ENCODE results near the gene ERBB4. TPM values are rescaled to one million over a fixed set of nuclear protein-coding genes. Genes with fewer than 3 reads are reported as not detected.

The ERBB4 gene
- total RNA-seq, 4 donors from 2014 or later: 0.59 to 1.5 (median 0.83) TPM

GRCh38 chr2:211939177-211939576, 599.4 kb downstream of the ERBB4 start:
- TF ChIP-seq POLR2A (IDR thresholded peaks at IDR 0.05): no peak
- TF ChIP-seq, protein P1, sequence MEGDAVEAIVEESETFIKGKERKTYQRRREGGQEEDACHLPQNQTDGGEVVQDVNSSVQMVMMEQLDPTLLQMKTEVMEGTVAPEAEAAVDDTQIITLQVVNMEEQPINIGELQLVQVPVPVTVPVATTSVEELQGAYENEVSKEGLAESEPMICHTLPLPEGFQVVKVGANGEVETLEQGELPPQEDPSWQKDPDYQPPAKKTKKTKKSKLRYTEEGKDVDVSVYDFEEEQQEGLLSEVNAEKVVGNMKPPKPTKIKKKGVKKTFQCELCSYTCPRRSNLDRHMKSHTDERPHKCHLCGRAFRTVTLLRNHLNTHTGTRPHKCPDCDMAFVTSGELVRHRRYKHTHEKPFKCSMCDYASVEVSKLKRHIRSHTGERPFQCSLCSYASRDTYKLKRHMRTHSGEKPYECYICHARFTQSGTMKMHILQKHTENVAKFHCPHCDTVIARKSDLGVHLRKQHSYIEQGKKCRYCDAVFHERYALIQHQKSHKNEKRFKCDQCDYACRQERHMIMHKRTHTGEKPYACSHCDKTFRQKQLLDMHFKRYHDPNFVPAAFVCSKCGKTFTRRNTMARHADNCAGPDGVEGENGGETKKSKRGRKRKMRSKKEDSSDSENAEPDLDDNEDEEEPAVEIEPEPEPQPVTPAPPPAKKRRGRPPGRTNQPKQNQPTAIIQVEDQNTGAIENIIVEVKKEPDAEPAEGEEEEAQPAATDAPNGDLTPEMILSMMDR (IDR thresholded peaks at IDR 0.05): no peak
- WGBS, 2 donors: 76 to 83% methylated on average over 2 of the region's 2 CpGs
- intact Hi-C loops (cut with DNase I; ENCODE audit: low total_unique reads): no loop called here
- H3K4me3 ChIP-seq (ENCODE audit: low read depth, poor library complexity, severe bottlenecking): no peak overlapping the region
- no peak for DNase-seq (ENCODE audit: low spot score in 2 of 2)

- no peak for DNase-seq (ENCODE audit: low spot score in 2 of 2)
- WGBS, 2 donors: 82 to 85% methylated on average over 1 of the region's 1 CpG
- TF ChIP-seq, protein P1 (IDR thresholded peaks at IDR 0.05): no peak
- TF ChIP-seq POLR2A (IDR thresholded peaks at IDR 0.05): no peak
- H3K4me3 ChIP-seq (ENCODE audit: low read depth, poor library complexity, severe bottlenecking): no peak overlapping the region
- intact Hi-C loops (cut with DNase I; ENCODE audit: low total_unique reads): no loop called here
Observed at GRCh38 chr2:211934811-211935210, 603.8 kb downstream of the ERBB4 start.

GRCh38 chr2:211931314-211931713, 607.3 kb downstream of the ERBB4 start:
- no peak for DNase-seq (ENCODE audit: low spot score in 2 of 2)
- intact Hi-C loops (cut with DNase I; ENCODE audit: low total_unique reads): no loop called here
- WGBS, 2 donors: 13 to 32% methylated on average over 3 of the region's 3 CpGs
- TF ChIP-seq POLR2A (IDR thresholded peaks at IDR 0.05): no peak
- TF ChIP-seq, protein P1 (IDR thresholded peaks at IDR 0.05): no peak
- no peak overlapping the region for H3K4me3 ChIP-seq (ENCODE audit: low read depth, poor library complexity, severe bottlenecking)

DNA sequence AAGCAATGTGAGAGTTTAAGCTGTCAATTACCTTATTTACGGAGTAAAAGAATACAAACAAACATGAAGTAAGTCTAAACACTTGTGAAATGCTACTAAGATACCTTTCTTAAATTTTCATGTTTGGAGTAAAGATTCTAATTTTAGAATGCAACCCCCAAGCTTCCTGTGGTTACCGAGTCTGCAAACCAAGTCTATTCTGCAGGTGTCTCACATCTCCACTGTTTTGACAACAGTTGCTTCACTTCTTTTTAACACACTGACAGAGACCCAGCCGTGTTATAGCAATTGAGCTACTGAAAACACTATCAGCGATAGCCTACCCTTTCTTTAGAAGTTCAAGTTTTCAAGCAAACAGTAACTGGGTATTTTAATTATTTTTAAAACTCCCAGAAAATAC, 608.3 kb downstream of the ERBB4 start:
- no peak overlapping the region for H3K4me3 ChIP-seq (ENCODE audit: low read depth, poor library complexity, severe bottlenecking)
- DNase-seq (ENCODE audit: low spot score in 2 of 2): no peak
- TF ChIP-seq POLR2A (IDR thresholded peaks at IDR 0.05): no peak
- TF ChIP-seq, protein P1 (IDR thresholded peaks at IDR 0.05): no peak
- WGBS, 2 donors: 46 to 53% methylated on average over 4 of the region's 4 CpGs
- intact Hi-C loops (cut with DNase I; ENCODE audit: low total_unique reads): no loop called here

DNA sequence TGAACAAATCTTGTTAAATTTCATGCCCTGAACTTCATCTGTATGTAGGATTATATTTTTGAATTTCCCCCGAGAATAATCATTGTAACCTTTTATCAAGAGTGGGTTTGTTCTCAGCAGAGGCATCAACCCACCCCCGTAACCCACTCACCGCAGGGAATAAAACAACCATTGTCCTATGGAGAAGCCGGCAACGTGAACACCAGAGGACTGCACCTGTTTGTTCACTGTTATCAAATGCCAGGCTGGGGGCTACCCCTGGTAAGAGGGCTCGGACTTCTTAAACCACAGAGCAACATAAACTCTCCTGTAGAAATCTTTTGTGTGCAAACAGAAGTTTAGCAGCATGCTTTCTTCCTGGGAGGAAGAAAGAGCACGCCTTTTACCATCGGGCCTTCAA, 610.4 kb downstream of the ERBB4 start:
- whole genome bisulfite sequencing, 2 donors: 72 to 82% methylated on average over 8 of the region's 8 CpGs
- DNase-seq (ENCODE audit: low spot score in 2 of 2): no peak

GRCh38 chr2:211923019-211923418, 615.6 kb downstream of the ERBB4 start:
- no peak overlapping the region for H3K4me3 ChIP-seq (ENCODE audit: low read depth, poor library complexity, severe bottlenecking)
- TF ChIP-seq, protein P1 (IDR thresholded peaks at IDR 0.05): no peak
- no peak for TF ChIP-seq POLR2A (IDR thresholded peaks at IDR 0.05)
- no peak for DNase-seq (ENCODE audit: low spot score in 2 of 2)
- intact Hi-C loops (cut with DNase I; ENCODE audit: low total_unique reads): no loop called here
- WGBS, 2 donors: 36 to 37% methylated on average over 4 of the region's 4 CpGs

More for the DNA sequence above, 610.4 kb downstream of the ERBB4 start:
- no peak overlapping the region for H3K4me3 ChIP-seq (ENCODE audit: low read depth, poor library complexity, severe bottlenecking)
- intact Hi-C loops (cut with DNase I; ENCODE audit: low total_unique reads): no loop called here
- TF ChIP-seq POLR2A (IDR thresholded peaks at IDR 0.05): no peak
- TF ChIP-seq, protein P1 (IDR thresholded peaks at IDR 0.05): no peak

Measured in lower leg skin (tissue), 4 donors.